ENCODE results near the gene IFNA8.
"Not testable (repeated sequence)": the region's sequence is repeated elsewhere in the genome, so short reads cannot be mapped to it uniquely, and the experiment has no call there.

The IFNA8 gene

DNA sequence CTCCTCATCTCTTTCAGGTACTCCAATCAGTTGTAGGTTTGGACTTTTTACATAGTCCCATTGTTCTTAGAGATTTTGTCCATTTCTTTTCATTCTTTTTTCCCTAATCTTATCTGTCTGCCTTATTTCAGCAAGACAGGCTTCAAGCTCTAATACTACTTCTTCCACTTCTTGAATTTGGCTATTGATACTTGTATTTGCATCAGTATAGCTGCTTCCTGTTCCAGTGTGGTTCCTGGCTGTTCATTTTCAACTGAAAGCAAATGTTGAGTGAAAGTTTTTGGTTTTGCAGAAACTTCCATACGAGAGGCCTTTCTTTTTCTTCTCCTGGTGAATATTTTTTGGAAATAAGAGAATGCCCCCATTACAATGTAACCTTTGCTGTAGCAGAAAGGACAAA, 19.3 kb downstream of the IFNA8 start:
- TF ChIP-seq, protein P1, sequence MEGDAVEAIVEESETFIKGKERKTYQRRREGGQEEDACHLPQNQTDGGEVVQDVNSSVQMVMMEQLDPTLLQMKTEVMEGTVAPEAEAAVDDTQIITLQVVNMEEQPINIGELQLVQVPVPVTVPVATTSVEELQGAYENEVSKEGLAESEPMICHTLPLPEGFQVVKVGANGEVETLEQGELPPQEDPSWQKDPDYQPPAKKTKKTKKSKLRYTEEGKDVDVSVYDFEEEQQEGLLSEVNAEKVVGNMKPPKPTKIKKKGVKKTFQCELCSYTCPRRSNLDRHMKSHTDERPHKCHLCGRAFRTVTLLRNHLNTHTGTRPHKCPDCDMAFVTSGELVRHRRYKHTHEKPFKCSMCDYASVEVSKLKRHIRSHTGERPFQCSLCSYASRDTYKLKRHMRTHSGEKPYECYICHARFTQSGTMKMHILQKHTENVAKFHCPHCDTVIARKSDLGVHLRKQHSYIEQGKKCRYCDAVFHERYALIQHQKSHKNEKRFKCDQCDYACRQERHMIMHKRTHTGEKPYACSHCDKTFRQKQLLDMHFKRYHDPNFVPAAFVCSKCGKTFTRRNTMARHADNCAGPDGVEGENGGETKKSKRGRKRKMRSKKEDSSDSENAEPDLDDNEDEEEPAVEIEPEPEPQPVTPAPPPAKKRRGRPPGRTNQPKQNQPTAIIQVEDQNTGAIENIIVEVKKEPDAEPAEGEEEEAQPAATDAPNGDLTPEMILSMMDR (IDR thresholded peaks at IDR 0.05; ENCODE audit: control insufficient read depth, insufficient read depth, low read depth, low read length, missing control alignments), result no peak
- H3K4me3 ChIP-seq (ENCODE audit: control insufficient read depth, low read depth, low read length), result no peak overlapping the region

DNA sequence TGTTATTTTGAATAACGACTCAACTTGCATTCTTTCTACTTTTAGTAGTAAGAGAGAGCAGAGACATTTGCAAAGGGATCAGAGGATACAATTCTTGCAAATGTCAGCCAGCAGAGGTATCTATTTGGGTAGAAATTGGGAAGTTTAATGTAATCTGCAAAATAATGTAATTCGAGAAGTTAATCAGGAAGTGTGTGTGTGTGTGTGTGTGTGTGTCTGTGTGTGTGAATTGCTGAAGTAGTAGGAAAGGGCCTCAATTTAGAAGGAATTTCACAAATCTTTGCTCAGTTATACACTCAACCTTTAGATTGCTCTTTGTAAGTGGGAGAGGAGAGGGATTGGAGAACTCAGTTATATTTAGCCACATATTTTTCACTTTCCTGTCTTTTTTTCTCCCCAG, 20.3 kb downstream of the IFNA8 start:
- DNase-seq (ENCODE audit: low read depth), result no peak
- TF ChIP-seq, protein P1 (IDR thresholded peaks at IDR 0.05; ENCODE audit: control insufficient read depth, insufficient read depth, low read depth, low read length, missing control alignments), result no peak
- no peak overlapping the region for H3K4me3 ChIP-seq (ENCODE audit: control insufficient read depth, low read depth, low read length)

More for the DNA sequence above, 19.3 kb downstream of the IFNA8 start:
- DNase-seq (ENCODE audit: low read depth), result no peak

DNA sequence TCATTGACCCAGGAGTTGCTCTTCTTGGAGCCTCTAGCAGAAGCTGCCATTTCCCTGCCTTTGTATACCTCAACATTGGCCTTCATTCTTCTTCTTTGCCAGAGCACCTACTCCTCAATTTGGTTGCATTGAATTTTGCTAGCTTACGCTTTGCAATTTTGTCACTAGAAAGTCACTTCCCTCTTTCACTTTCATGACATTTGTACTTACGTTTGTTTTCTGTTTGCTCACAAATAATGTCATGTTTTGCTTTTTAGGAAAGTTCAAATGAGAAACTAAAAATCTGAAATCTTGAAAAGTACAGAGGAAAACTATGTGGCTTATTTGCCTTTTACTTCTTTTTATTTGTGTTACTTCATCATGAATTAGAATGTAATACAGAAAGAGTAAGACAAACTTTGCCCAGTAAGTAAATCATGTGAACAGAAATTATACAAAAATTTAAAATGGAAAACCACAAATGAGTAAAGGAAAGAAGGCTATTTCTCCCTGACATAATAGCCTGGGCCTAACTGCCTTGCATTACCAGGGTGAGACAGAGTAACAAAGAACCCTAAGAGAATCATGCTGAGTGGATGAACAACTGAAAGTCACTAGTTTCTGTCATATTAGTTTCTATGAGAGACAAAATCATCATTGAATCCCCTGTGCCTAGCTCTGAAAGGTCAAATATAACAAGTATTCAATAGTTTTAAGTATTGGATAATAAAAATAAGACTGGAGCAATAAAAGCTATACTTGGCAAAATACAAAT, 23.9 kb downstream of the IFNA8 start:
- H3K4me3 ChIP-seq (ENCODE audit: control insufficient read depth, low read depth, low read length), result no peak overlapping the region
- DNase-seq (ENCODE audit: low read depth), result no peak
- TF ChIP-seq, protein P1 (IDR thresholded peaks at IDR 0.05; ENCODE audit: control insufficient read depth, insufficient read depth, low read depth, low read length, missing control alignments), result no peak

DNA sequence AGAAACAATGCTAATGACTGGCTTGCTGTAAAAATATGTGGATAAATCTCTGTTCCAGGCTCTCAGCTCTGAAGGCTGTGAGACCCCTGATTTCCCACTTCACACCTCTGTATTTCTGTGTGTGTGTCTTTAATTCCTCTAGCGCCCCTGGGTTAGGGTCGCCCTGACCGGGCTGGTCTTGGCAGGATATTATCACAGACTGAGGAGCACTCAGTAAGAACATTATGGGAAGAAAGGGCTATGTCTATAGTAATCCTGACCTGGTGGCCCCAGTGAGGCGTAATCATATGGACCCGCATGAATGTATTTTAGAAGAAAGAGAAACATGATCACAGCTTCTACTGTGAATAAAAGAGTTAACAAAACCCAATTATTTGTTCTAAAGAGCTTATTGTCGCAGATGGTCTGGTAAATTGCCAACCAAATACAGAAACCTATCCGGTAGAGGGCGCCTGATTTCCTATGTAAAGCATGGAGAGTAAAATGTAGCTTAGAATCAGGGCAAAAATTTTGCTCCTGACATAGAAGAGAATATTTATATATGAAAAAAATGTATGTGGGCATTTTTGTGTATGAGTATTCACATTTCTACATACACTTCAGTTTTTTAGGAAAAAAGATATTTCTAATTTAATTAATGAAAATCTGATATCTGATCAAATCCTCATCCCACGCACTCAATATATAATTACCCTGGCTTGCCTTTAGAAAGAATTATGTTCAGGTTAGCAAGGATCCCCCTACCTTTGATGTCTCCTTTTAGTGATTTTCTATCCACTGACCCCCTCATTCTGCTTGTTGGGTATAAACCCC, 25.5 kb downstream of the IFNA8 start:
- TF ChIP-seq, protein P1 (IDR thresholded peaks at IDR 0.05; ENCODE audit: control insufficient read depth, insufficient read depth, low read depth, low read length, missing control alignments), result peak; percentile 66
- no peak overlapping the region for H3K4me3 ChIP-seq (ENCODE audit: control insufficient read depth, low read depth, low read length)
- peak; percentile 33 for DNase-seq (ENCODE audit: low read depth)

DNA sequence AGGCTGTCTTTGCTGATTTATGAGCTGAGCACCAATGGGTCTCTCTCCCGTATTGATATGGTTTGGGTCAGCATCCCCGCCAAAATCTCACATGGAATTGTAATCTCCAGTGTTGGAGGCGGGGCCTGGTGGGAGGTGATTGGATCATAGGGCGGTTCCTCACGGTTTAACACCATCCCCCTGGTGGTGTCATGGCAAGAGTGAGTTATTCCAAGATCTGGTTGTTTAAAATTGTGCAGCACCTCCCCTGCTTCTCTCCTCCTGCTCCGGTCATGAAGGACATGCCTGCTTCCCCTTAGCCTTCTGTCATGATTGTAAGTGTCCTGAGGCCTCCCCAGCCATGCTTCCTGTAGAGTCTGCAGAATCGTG, 26.1 kb downstream of the IFNA8 start:
- not testable (repeated sequence) for H3K4me3 ChIP-seq (ENCODE audit: control insufficient read depth, low read depth, low read length); DNase-seq (ENCODE audit: low read depth)

DNA sequence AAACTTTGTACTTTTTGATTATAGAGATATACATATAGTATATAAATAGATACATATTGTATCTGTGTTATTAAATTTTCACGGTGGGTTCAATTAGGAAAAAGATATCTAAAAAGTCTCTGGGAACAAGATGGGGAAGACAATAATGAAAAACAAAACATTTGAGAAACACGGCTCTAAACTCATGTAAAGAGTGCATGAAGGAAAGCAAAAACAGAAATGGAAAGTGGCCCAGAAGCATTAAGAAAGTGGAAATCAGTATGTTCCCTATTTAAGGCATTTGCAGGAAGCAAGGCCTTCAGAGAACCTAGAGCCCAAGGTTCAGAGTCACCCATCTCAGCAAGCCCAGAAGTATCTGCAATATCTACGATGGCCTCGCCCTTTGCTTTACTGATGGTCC, 31.2 kb downstream of the IFNA8 start, which contains the start of gene IFNA1:
TSS of gene IFNA1 (plus strand) at position 301 of the 400 bp plus-strand sequence. CDS start at position 370, 69 bp downstream.
- TF ChIP-seq, protein P1 (IDR thresholded peaks at IDR 0.05; ENCODE audit: control insufficient read depth, insufficient read depth, low read depth, low read length, missing control alignments), result no peak
- no peak for DNase-seq (ENCODE audit: low read depth)
- H3K4me3 ChIP-seq (ENCODE audit: control insufficient read depth, low read depth, low read length), result no peak within 1 kb of the TSS

Data from AG09309 (cell line).